Skeletal muscle tissue (tissue), 4 donors: ENCODE results near the gene LURAP1L. TPM values are rescaled to one million over a fixed set of nuclear protein-coding genes. Genes with fewer than 3 reads are reported as not detected.
"Not testable (repeated sequence)": the region's sequence is repeated elsewhere in the genome, so short reads cannot be mapped to it uniquely, and the experiment has no call there.

Experiments
- H3K27ac ChIP-seq: one replicate; pipeline ENCODE4 v1.7.0; 2013; ENCODE audit warnings: mild to moderate bottlenecking, low read depth, low read length, inconsistent platforms
- H3K27me3 ChIP-seq, 3 donors: one replicate each; pipeline ENCODE4 v1.7.0; 2013; ENCODE audit warnings: low read length in 3 of 3; ENCODE audit not compliant: control insufficient read depth in 3 of 3, insufficient read depth in 3 of 3
- H3K36me3 ChIP-seq, 3 donors: one replicate each; pipeline ENCODE4 v1.7.0; 2013; ENCODE audit warnings: low read length in 3 of 3; ENCODE audit not compliant: control insufficient read depth in 3 of 3, insufficient read depth in 3 of 3
- H3K4me1 ChIP-seq, 3 donors: one replicate each; pipeline ENCODE4 v1.7.0; 2013; ENCODE audit warnings: low read length in 3 of 3, mild to moderate bottlenecking in 3 of 3; ENCODE audit not compliant: control insufficient read depth in 3 of 3, insufficient read depth in 3 of 3
- H3K4me3 ChIP-seq, 3 donors: one replicate each; pipeline ENCODE4 v1.7.0; 2013; ENCODE audit warnings: low read length in 3 of 3
- H3K9ac ChIP-seq, 3 donors: one replicate each; pipeline ENCODE4 v1.7.0; 2013; ENCODE audit warnings: low read length in 3 of 3, mild to moderate bottlenecking in 3 of 3, moderate library complexity in 2 of 3, low read depth in 1 of 3
- H3K9me3 ChIP-seq, 3 donors: one replicate each; pipeline ENCODE4 v1.7.0; 2013; ENCODE audit warnings: low read length in 3 of 3; ENCODE audit not compliant: control insufficient read depth in 3 of 3
- total RNA-seq: library from RNA; depleted of rRNA; stranded (reverse); fragments of >200 nt; gene quantifications from one replicate; pipeline ENCODE4 v1.2.3, GENCODE V29; 2014
- donor health status: Osteomylitis.

LURAP1L gene
- total RNA-seq, 1 donor from 2014 or later = 14.1 TPM

DNA sequence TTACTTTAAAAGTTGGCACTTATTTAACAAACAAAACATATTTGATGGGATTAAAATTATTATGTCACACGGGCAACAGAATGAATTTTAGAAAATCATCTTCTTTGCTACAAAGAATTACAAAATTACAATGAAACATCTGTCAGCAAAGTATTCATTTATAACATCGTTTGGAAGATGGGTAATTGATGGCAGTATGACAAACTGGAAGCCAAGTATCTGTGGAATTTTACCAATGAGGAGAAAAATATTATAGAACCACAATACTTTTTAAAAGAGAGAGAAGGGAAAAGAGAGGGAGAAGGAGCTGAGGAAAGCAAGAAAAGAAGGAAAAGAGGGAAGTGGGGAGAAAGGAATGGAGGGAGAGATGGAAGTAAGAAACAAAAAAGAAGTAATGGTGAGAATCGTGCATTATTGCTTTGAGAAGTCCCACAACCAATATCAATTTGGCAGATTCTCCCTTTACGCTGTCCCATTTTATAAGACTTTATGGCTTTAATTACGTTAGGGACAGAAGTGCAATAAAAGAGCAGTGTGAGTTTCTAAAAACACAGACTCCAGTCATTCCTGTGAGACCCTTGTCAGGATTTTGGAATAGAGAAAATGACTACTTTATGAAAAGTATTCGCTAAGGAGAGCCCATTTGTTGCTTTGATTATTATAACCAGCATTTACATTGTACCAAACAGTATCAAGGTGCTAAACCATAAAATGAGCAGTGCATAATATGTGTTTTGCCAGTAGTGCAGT is 76.7 kb downstream of the LURAP1L start:
- H3K36me3 ChIP-seq = no peaks in the 10 kb centered on the region
- no peaks in the 10 kb centered on the region for H3K9me3 ChIP-seq
- H3K27ac ChIP-seq = no peak overlapping the region
- no peak overlapping the region for H3K4me3 ChIP-seq
- H3K27me3 ChIP-seq = no peaks in the 10 kb centered on the region
- no peak overlapping the region for H3K9ac ChIP-seq
- no peaks in the 10 kb centered on the region for H3K4me1 ChIP-seq

DNA sequence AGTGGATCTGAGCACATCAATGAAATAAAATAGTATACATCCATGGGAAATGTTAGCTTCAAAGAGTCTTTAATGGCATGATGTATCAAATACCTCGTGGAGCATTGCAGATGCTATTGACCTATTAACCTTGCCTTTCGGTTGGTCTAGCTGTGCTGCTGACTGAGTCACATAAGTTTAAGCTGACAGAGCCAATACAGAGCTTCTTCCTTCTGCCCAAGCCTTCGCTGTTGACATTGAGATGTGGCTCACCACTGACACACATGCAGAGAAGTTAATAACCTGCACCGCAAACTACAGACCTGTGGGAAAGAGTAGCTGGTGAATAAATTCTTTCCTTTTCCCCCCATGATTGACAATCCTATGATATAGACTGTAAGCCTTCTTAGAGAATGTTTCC is 78.2 kb downstream of the LURAP1L start:
- Histone ChIP-seq H3K4me1 (no peaks in the 10 kb centered on the region), H3K36me3 (no peaks in the 10 kb centered on the region), H3K4me3 (no peak overlapping the region), H3K27me3 (no peaks in the 10 kb centered on the region), H3K9ac (no peak overlapping the region), H3K9me3 (no peaks in the 10 kb centered on the region), H3K27ac (no peak overlapping the region)

DNA sequence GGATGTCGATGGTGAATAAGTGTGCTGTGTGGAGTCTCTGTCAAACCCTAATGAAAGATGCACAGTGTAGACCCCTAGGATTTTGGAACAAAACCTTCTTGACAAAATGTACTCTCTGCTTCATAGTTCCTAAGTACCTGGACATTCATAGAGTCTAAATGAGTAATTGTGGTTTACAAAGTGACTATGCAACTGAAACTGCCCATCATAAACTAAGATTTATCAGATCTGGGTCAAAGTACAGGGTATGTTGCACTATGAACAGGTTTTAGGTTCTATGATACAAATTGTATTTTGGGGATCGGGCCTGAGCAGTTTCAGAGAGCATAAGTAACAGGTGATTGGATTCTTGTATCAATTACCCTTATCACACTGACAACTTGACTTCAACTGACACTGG is 79.4 kb downstream of the LURAP1L start:
- Histone ChIP-seq H3K36me3 (no peaks in the 10 kb centered on the region), H3K9me3 (no peaks in the 10 kb centered on the region), H3K27me3 (no peaks in the 10 kb centered on the region), H3K27ac (no peak overlapping the region), H3K4me3 (no peak overlapping the region), H3K9ac (no peak overlapping the region), H3K4me1 (no peaks in the 10 kb centered on the region)

DNA sequence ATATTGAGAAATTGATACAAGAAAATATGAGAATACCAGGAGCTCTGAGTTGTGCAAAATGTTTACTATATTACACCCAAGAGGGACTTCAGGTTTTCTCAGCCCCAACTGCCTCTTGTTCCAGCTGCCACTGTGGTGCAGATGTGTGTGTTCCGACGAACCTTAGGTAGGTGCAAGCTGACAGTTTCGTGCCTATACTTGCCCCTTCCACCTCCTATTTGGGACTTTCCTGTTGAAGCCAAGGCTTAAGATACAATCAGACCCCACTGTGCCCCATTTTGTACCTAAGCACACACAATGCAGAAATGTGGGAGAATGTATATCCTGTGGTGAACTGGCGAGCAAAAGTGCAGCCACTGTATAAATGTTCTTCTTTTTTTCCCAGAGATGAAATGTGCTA is 80.2 kb downstream of the LURAP1L start:
- H3K9me3 ChIP-seq = no peaks in the 10 kb centered on the region
- H3K27me3 ChIP-seq = no peaks in the 10 kb centered on the region
- no peaks in the 10 kb centered on the region for H3K36me3 ChIP-seq
- no peak overlapping the region for H3K4me3 ChIP-seq
- no peaks in the 10 kb centered on the region for H3K4me1 ChIP-seq
- no peak overlapping the region for H3K9ac ChIP-seq
- no peak overlapping the region for H3K27ac ChIP-seq

DNA sequence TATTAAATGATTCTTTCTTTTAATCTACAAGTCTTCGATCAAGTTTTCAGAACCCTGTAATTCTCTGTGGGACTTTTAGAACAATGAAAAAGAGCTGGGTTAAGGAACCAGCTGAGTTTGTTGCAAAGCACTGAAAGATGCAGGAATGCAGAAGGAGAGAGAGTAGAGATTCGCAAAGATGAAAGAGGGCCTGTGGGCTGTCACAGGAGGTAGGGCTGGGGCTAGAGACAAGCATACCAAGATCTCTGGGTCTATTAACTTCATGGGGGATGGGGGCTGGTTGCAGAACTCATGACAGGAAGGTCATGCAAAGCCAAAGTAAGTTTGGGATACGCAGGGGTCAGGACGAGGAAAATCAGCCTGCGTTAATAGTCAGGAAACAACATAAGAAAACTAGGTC is 81.8 kb downstream of the LURAP1L start:
- Histone ChIP-seq H3K4me1 (no peaks in the 10 kb centered on the region), H3K27me3 (no peaks in the 10 kb centered on the region), H3K27ac (no peak overlapping the region), H3K4me3 (no peak overlapping the region), H3K36me3 (no peaks in the 10 kb centered on the region), H3K9me3 (no peaks in the 10 kb centered on the region), H3K9ac (no peak overlapping the region)

DNA sequence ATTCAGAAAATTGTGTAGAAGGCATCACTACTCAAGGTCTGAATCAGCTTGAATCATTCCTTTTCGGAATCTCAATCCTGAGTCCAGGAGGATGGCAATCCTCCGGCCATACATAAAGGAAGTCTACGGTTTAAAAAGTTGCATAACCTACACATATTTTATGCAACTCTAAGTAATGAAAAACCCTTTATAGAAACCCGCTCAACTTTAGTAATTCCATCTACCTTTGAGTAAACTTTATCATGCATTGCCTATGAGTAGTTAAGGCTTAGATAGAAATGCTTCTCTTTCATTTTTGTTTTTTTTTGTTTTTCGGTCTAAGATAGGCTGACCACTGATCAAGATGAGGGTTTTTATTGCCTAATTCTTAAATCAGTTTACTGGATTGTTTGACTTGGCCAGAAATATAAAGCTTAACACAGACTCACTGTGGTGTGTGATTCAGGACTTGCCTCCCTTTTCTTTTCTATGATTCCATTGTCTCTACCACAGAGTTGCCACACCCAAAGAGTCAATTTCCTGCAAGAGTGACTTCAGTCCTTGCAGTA is 85.0 kb downstream of the LURAP1L start:
- H3K27me3 ChIP-seq = no peaks in the 10 kb centered on the region
- H3K4me3 ChIP-seq = no peak overlapping the region
- H3K4me1 ChIP-seq = peaks cover 0 to 6% (median 0%) of the 10 kb centered on the region in 3 donors
- no peak overlapping the region for H3K9ac ChIP-seq
- no peaks in the 10 kb centered on the region for H3K9me3 ChIP-seq
- H3K36me3 ChIP-seq = no peaks in the 10 kb centered on the region
- H3K27ac ChIP-seq = no peak overlapping the region

DNA sequence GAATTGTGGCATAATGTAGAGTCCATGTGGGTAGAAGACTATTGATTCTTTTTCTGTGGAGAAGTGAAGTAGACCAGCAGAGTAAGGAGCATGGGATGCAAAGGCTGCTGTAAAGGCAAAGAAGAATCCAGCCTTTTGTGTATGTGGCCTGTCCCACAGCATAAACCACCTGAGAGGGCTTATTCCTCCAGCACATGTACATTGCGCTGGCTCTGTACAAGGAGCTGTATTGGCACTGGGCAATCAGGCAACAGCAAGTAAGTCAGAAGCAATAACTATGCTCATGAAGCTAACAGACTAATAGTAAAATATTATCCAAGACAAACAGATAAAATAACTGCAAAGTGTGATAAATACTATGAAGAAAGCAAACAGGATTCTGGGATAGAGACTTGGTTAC is 86.2 kb downstream of the LURAP1L start:
- Histone ChIP-seq H3K9ac (no peak overlapping the region), H3K9me3 (no peaks in the 10 kb centered on the region), H3K4me3 (no peak overlapping the region), H3K27me3 (no peaks in the 10 kb centered on the region), H3K4me1 (peaks cover 0 to 6% (median 0%) of the 10 kb centered on the region in 3 donors), H3K27ac (no peak overlapping the region), H3K36me3 (no peaks in the 10 kb centered on the region)

DNA sequence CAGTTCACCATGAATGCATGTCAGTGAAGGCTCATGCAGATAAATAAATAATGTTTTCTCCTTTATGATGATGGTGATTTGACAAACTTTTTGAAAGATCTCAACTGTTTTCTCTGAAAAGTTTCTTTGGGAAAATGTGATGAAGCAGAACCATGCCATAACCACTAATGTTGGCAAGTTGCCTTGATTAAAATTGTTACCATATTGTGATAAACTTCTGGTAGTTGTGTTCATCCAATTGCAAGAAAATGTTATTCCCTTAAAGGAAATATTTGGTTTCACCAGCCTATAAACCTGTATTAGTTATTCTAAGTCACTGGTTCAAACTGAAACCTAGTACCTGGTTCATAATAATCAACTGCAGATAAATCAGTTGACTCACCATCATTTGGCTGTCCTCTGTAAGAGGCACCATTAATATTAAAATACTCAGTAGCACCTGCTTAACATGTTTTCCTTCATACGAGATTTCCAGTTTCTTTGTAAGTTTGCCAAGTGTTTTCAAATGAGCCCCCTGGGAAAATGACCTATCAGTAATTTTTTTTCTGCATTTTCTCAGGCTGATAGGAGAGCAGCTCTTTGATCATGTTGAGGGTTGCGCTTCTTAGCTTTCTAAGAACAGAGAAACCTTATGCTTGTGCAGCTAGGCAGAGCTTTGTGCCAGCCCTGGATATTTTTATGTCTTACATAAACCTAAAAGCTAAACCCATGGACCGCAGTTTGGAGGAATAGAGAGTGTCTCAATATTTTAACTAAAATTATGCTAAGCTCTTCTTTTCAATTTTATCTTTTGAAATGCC is 88.0 kb downstream of the LURAP1L start:
- Histone ChIP-seq H3K9ac (no peak overlapping the region), H3K9me3 (no peaks in the 10 kb centered on the region), H3K36me3 (no peaks in the 10 kb centered on the region), H3K4me1 (peaks cover 0 to 6% (median 0%) of the 10 kb centered on the region in 3 donors), H3K4me3 (no peak overlapping the region), H3K27me3 (no peaks in the 10 kb centered on the region), H3K27ac (no peak overlapping the region)

DNA sequence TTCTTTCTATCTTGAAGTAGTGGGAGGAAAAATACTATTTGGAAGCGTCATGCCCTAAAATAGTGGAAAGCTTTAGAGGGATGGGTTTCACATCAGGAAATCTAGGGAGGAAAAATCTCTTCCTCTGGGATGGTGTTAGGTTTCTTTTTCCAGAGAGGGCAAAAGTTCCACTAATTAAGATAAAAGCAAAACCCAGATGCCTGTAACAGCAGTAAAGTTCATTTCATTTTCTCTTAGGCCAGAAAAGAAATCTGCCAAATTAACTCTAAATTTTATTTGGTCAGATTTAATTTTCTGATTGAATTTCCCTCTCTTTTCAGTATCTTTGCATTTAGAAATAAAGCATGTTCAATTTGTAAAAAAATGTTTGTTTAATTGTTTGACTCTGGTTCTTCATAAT is 88.8 kb downstream of the LURAP1L start:
- no peak overlapping the region for H3K4me3 ChIP-seq
- H3K9me3 ChIP-seq = no peaks in the 10 kb centered on the region
- no peak overlapping the region for H3K9ac ChIP-seq
- H3K27ac ChIP-seq = no peak overlapping the region
- no peaks in the 10 kb centered on the region for H3K27me3 ChIP-seq
- no peaks in the 10 kb centered on the region for H3K36me3 ChIP-seq
- peaks cover 0 to 6% (median 0%) of the 10 kb centered on the region in 3 donors for H3K4me1 ChIP-seq

DNA sequence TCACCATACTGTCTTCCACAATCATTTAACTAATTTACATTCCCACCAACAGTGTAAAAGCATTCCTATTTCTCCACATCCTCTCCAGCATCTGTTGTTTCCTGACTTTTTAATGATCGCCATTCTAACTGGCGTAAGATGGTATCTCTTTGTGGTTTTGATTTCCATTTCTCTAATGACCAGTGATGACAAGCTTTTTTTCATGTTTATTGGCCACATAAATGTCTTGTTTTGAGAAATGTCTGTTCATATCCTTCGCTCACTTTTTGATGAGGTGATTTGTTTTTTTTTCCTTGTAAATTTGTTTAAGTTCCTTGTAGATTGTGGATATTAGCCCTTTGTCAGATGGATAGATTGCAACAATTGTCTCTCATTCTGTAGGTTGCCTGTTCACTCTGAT is 90.6 kb downstream of the LURAP1L start:
- H3K9ac ChIP-seq, H3K27me3 ChIP-seq, H3K4me3 ChIP-seq, H3K27ac ChIP-seq, H3K36me3 ChIP-seq, H3K4me1 ChIP-seq, H3K9me3 ChIP-seq: not testable (repeated sequence)
